Measurements from ENCODE around the gene NAV2.
"Not testable (repeated sequence)": the region's sequence is repeated elsewhere in the genome, so short reads cannot be mapped to it uniquely, and the experiment has no call there.

DNA sequence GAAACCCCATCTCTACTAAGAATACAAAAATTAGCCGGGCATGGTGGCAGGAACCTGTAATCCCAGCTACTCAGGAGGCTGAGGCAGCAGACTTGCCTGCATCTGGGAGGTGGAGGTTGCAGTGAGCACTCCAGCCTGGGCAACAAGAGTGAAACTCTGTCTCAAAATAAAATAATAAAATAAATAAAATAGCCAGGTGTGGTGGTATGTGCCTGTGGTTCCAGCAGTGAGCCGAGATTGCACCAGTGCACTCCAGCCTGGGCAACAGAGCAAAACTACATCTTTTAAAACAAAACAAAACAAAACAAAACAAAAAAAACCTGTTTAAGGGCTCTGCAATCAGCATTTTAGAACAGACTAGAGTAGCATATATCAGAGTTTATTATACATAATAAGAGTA is 214.8 kb downstream of the NAV2 start:
- not testable (repeated sequence) for TF ChIP-seq POLR2A (IDR thresholded peaks at IDR 0.05)
- TF ChIP-seq, protein P1, sequence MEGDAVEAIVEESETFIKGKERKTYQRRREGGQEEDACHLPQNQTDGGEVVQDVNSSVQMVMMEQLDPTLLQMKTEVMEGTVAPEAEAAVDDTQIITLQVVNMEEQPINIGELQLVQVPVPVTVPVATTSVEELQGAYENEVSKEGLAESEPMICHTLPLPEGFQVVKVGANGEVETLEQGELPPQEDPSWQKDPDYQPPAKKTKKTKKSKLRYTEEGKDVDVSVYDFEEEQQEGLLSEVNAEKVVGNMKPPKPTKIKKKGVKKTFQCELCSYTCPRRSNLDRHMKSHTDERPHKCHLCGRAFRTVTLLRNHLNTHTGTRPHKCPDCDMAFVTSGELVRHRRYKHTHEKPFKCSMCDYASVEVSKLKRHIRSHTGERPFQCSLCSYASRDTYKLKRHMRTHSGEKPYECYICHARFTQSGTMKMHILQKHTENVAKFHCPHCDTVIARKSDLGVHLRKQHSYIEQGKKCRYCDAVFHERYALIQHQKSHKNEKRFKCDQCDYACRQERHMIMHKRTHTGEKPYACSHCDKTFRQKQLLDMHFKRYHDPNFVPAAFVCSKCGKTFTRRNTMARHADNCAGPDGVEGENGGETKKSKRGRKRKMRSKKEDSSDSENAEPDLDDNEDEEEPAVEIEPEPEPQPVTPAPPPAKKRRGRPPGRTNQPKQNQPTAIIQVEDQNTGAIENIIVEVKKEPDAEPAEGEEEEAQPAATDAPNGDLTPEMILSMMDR (IDR thresholded peaks at IDR 0.05), result not testable (repeated sequence)

Measured in body of pancreas (tissue), 4 donors.